H9 (cell line): ENCODE measurements around the gene ANP32B. TPM values are rescaled to one million over a fixed set of nuclear protein-coding genes. Genes with fewer than 3 reads are reported as not detected.

Experiments used
- DNase-seq: peaks from one replicate; pipeline ENCODE4 v3.0.0-alpha.2; 2017
- H2AFZ ChIP-seq: one replicate; pipeline ENCODE4 v1.6.1; 2013; ENCODE audit warnings: mild to moderate bottlenecking, low read length, control low read depth, moderate library complexity
- H2AK5ac ChIP-seq: 2 replicates; pipeline ENCODE4 v1.6.1; 2013; ENCODE audit warnings: low read length, control low read depth, mixed read lengths; ENCODE audit not compliant: insufficient read length
- H2BK120ac ChIP-seq: one replicate; pipeline ENCODE4 v1.6.1; 2013; ENCODE audit warnings: low read depth, mild to moderate bottlenecking, low read length, control low read depth, inconsistent platforms; ENCODE audit not compliant: poor library complexity, severe bottlenecking
- H2BK12ac ChIP-seq: 2 replicates; pipeline ENCODE4 v1.6.1; 2013; ENCODE audit warnings: low read length, control low read depth, mixed read lengths, low read depth; ENCODE audit not compliant: insufficient read length
- H2BK15ac ChIP-seq: 2 replicates; pipeline ENCODE4 v1.6.1; 2013; ENCODE audit warnings: low read depth, low read length, control low read depth
- H2BK20ac ChIP-seq: one replicate; pipeline ENCODE4 v1.6.1; 2013; ENCODE audit warnings: low read depth, mild to moderate bottlenecking, low read length, control low read depth, inconsistent platforms; ENCODE audit not compliant: poor library complexity, severe bottlenecking
- H2BK5ac ChIP-seq: 2 replicates; pipeline ENCODE4 v1.6.1; 2013; ENCODE audit warnings: low read length, control low read depth, mixed read lengths; ENCODE audit not compliant: insufficient read length
- H3K14ac ChIP-seq: 2 replicates; pipeline ENCODE4 v1.6.1; 2013; ENCODE audit warnings: low read length, control low read depth; ENCODE audit not compliant: insufficient read depth
- H3K18ac ChIP-seq: 2 replicates; pipeline ENCODE4 v1.6.1; 2013; ENCODE audit warnings: low read depth, mild to moderate bottlenecking, mixed read lengths, low read length, control low read depth; ENCODE audit not compliant: insufficient read length
- H3K23ac ChIP-seq: 2 replicates; pipeline ENCODE4 v1.6.1; 2013; ENCODE audit warnings: low read length, control low read depth, mixed read lengths, low read depth; ENCODE audit not compliant: insufficient read length
- H3K23me2 ChIP-seq: 2 replicates; pipeline ENCODE4 v1.6.1; 2013; ENCODE audit warnings: low read depth, mild to moderate bottlenecking, mixed read lengths, low read length, control low read depth; ENCODE audit not compliant: insufficient read length, poor library complexity, severe bottlenecking
- H3K27ac ChIP-seq: 2 replicates; pipeline ENCODE4 v1.5.1; 2013; ENCODE audit warnings: low read length, control low read depth, mixed read lengths, low read depth; ENCODE audit not compliant: insufficient read length
- H3K27me3 ChIP-seq: 2 replicates; pipeline ENCODE4 v1.6.1; 2013; ENCODE audit warnings: low read length, control low read depth, inconsistent platforms; ENCODE audit not compliant: insufficient read depth
- H3K4ac ChIP-seq: 2 replicates; pipeline ENCODE4 v1.6.1; 2013; ENCODE audit warnings: low read depth, mild to moderate bottlenecking, control low read depth, inconsistent platforms, low read length, moderate library complexity
- H3K4me1 ChIP-seq: 2 replicates; pipeline ENCODE4 v1.6.1; 2013; ENCODE audit warnings: low read length, control low read depth, inconsistent platforms; ENCODE audit not compliant: insufficient read depth
- H3K4me2 ChIP-seq: 2 replicates; pipeline ENCODE4 v1.6.1; 2013; ENCODE audit warnings: low read length, control low read depth, mixed read lengths; ENCODE audit not compliant: insufficient read length, insufficient read depth
- H3K56ac ChIP-seq: 2 replicates; pipeline ENCODE4 v1.6.1; 2013; ENCODE audit warnings: low read depth, mild to moderate bottlenecking, mixed read lengths, low read length, control low read depth; ENCODE audit not compliant: insufficient read length
- H3K79me1 ChIP-seq: 2 replicates; pipeline ENCODE4 v1.6.1; 2013; ENCODE audit warnings: low read depth, mild to moderate bottlenecking, moderate library complexity, low read length, control low read depth, inconsistent platforms; ENCODE audit not compliant: insufficient read depth, poor library complexity, severe bottlenecking
- H3K79me2 ChIP-seq: 2 replicates; pipeline ENCODE4 v1.6.1; 2013; ENCODE audit warnings: low read length, control low read depth, inconsistent platforms; ENCODE audit not compliant: insufficient read depth
- H3K9ac ChIP-seq: 2 replicates; pipeline ENCODE4 v1.6.1; 2013; ENCODE audit warnings: low read length, control low read depth, mixed read lengths; ENCODE audit not compliant: insufficient read length; ENCODE audit errors: extremely low read depth
- H3K9me3 ChIP-seq: one replicate; pipeline ENCODE4 v1.6.1; 2013; ENCODE audit warnings: low read depth, low read length, inconsistent platforms; ENCODE audit not compliant: control insufficient read depth
- H3T11ph ChIP-seq: one replicate; pipeline ENCODE4 v1.6.1; 2013; ENCODE audit warnings: mild to moderate bottlenecking, low read length, control low read depth, inconsistent platforms
- H4K20me1 ChIP-seq: one replicate; pipeline ENCODE4 v1.6.1; 2013; ENCODE audit not compliant: control insufficient read depth, insufficient read length, insufficient read depth
- H4K5ac ChIP-seq: 2 replicates; pipeline ENCODE4 v1.6.1; 2013; ENCODE audit warnings: low read depth, mild to moderate bottlenecking, mixed read lengths, low read length, control low read depth; ENCODE audit not compliant: insufficient read length
- H4K8ac ChIP-seq: replicated peaks from 2 replicates; pipeline ENCODE4 v1.6.1; 2013; ENCODE audit warnings: low read length, control low read depth, mixed read lengths, low read depth; ENCODE audit not compliant: insufficient read length
- H4K91ac ChIP-seq: 2 replicates; pipeline ENCODE4 v1.6.1; 2013; ENCODE audit warnings: low read depth, mild to moderate bottlenecking, moderate library complexity, mixed read lengths, low read length, control low read depth; ENCODE audit not compliant: insufficient read length
- H3K27ac Mint-ChIP-seq, 3 experiments: 2 replicates in 2 of 3; 3 replicates in 1 of 3; pipeline ENCODE4 v1.8.0; 2020 to 2021; ENCODE audit warnings: mixed read lengths in 3 of 3, mild to moderate bottlenecking in 1 of 3, moderate library complexity in 1 of 3
- H3K27me3 Mint-ChIP-seq: 2 replicates; pipeline ENCODE4 v1.8.0; 2021; ENCODE audit warnings: low read depth, mild to moderate bottlenecking, moderate library complexity, mixed read lengths
- H3K36me3 Mint-ChIP-seq, 3 experiments: 2 replicates in 2 of 3; 3 replicates in 1 of 3; pipeline ENCODE4 v1.8.0; 2020 to 2021; ENCODE audit warnings: low read depth in 3 of 3, mixed read lengths in 3 of 3; ENCODE audit not compliant: insufficient read depth in 1 of 3
- H3K4me1 Mint-ChIP-seq, 2 experiments: 2 replicates each; pipeline ENCODE4 v1.8.0; 2020; ENCODE audit warnings: mixed read lengths in 2 of 2
- H3K4me3 Mint-ChIP-seq, 2 experiments: 2 replicates in 1 of 2; 3 replicates in 1 of 2; pipeline ENCODE4 v1.8.0; 2020 to 2021; ENCODE audit warnings: mild to moderate bottlenecking in 2 of 2, mixed read lengths in 2 of 2, moderate library complexity in 1 of 2
- H3K9me3 Mint-ChIP-seq, 2 experiments: 2 replicates in 1 of 2; 3 replicates in 1 of 2; pipeline ENCODE4 v1.8.0; 2020; ENCODE audit warnings: mild to moderate bottlenecking in 2 of 2, mixed read lengths in 2 of 2, moderate library complexity in 1 of 2
- WGBS: extraction: QIAGEN DNeasy Blood & Tissue Kit; methylation state at CpG from one replicate; pipeline ENCODE4 v1.1.7; 2013; ENCODE audit warnings: missing lambda C conversion rate, low lambda C conversion rate, mixed read lengths; ENCODE audit not compliant: insufficient read length; ENCODE audit errors: extremely low coverage; 5-methylcytosine and 5-hydroxymethylcytosine counted together
- total RNA-seq: library from RNA; stranded (reverse); gene quantifications from 2 replicates; pipeline ENCODE4 v1.2.1, GENCODE V29; 2021
- TF ChIP-seq, protein P1 (sequence below): fragments of 200-600 bp; sonication (generic); conservative IDR thresholded peaks from 3 replicates; pipeline ENCODE4 v1.8.0; 2021; ENCODE audit warnings: antibody characterized with exemption, mild to moderate bottlenecking

The ANP32B gene
- total RNA-seq, 1 experiment from 2014 or later, result 91.6 TPM

DNA sequence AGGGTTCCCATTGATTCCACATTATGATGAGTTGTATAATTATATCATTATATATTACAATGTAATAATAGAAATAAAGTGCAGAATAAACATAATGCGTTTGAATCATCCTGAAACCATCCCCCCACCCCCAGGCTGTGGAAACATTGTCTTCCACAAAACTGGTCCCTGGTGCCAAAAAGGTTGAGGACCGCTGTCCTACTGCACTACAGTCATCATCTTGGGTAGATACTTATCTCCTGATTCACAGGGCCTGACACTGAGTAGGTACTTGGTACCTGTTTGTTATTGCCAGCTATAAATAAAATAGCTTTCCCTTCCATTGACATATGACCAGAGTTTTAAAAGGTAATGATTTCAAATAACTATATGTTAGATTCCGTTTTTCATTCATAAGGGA lies 25.6 kb downstream of the ANP32B start:
- no peak overlapping the region for H3K4me3 Mint-ChIP-seq
- no peak overlapping the region for H4K8ac ChIP-seq
- WGBS, result no CpG with 5 or more reads among the region's 3 CpGs

More for the DNA sequence above, 25.6 kb downstream of the ANP32B start:
- no peak overlapping the region for H3K23ac ChIP-seq
- Mint-ChIP-seq H3K36me3 (peaks cover 13 to 85% (median 53%) of the 10 kb centered on the region in 3 experiments; a peak in 6 of 7 replicates), H3K9me3 (no peaks in the 10 kb centered on the region), H3K4me1 (no peaks in the 10 kb centered on the region), H3K27me3 (no peaks in the 10 kb centered on the region), H3K27ac (no peak overlapping the region)
- H2BK12ac ChIP-seq, result no peak overlapping the region
- no peaks in the 10 kb centered on the region for H3K79me2 ChIP-seq
- no peaks in the 10 kb centered on the region for H3K79me1 ChIP-seq
- no peak overlapping the region for H3K4ac ChIP-seq
- no peak overlapping the region for H3K27ac ChIP-seq
- H2AK5ac ChIP-seq, result no peak overlapping the region
- no peak overlapping the region for H3K9ac ChIP-seq
- H4K91ac ChIP-seq, result no peak overlapping the region
- no peak overlapping the region for H3K4me2 ChIP-seq
- no peak overlapping the region for H4K5ac ChIP-seq
- DNase-seq, result no peak
- no peak overlapping the region for H2BK15ac ChIP-seq
- H2BK5ac ChIP-seq, result no peak overlapping the region
- H2BK120ac ChIP-seq, result no peak overlapping the region
- H2BK20ac ChIP-seq, result no peak overlapping the region
- no peaks in the 10 kb centered on the region for H3K4me1 ChIP-seq
- no peak overlapping the region for H2AFZ ChIP-seq
- H3K9me3 ChIP-seq, result no peaks in the 10 kb centered on the region
- H3K56ac ChIP-seq, result no peak overlapping the region
- H3K27me3 ChIP-seq, result no peaks in the 10 kb centered on the region
- no peak overlapping the region for H3K14ac ChIP-seq
- H4K20me1 ChIP-seq, result no peaks in the 10 kb centered on the region
- H3K23me2 ChIP-seq, result no peaks in the 10 kb centered on the region
- H3K18ac ChIP-seq, result no peak overlapping the region
- no peak overlapping the region for H3T11ph ChIP-seq
- TF ChIP-seq, protein P1, sequence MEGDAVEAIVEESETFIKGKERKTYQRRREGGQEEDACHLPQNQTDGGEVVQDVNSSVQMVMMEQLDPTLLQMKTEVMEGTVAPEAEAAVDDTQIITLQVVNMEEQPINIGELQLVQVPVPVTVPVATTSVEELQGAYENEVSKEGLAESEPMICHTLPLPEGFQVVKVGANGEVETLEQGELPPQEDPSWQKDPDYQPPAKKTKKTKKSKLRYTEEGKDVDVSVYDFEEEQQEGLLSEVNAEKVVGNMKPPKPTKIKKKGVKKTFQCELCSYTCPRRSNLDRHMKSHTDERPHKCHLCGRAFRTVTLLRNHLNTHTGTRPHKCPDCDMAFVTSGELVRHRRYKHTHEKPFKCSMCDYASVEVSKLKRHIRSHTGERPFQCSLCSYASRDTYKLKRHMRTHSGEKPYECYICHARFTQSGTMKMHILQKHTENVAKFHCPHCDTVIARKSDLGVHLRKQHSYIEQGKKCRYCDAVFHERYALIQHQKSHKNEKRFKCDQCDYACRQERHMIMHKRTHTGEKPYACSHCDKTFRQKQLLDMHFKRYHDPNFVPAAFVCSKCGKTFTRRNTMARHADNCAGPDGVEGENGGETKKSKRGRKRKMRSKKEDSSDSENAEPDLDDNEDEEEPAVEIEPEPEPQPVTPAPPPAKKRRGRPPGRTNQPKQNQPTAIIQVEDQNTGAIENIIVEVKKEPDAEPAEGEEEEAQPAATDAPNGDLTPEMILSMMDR, result no peak
